Smooth muscle cell (in vitro differentiated cells): ENCODE data around the gene SLC45A3. TPM values are rescaled to one million over a fixed set of nuclear protein-coding genes. Genes with fewer than 3 reads are reported as not detected.

ENCODE experiments used
- DNase-seq: peaks from one replicate; lab custom pipeline; 2025; ENCODE audit not compliant: unreplicated experiment; lab: John Stamatoyannopoulos, UW
- H2AFZ ChIP-seq: fragments of 200-600 bp; sonication (generic); 2 replicates; pipeline ENCODE4 v1.6.0; 2016; ENCODE audit warnings: antibody characterized with exemption, low read depth, mild to moderate bottlenecking
- H3F3A ChIP-seq: fragments of 200-600 bp; sonication (generic); 2 replicates; pipeline ENCODE4 v1.6.0; 2017; ENCODE audit warnings: antibody characterized with exemption, low read depth
- H3K27ac ChIP-seq: fragments of 200-600 bp; sonication (generic); 2 replicates; pipeline ENCODE4 v1.5.1; 2016; ENCODE audit warnings: low read depth, mild to moderate bottlenecking
- H3K27me3 ChIP-seq: fragments of 200-600 bp; sonication (generic); 2 replicates; pipeline ENCODE4 v1.6.1; 2016; ENCODE audit warnings: low read depth, mild to moderate bottlenecking
- H3K36me3 ChIP-seq: fragments of 200-600 bp; sonication (generic); 2 replicates; pipeline ENCODE4 v1.5.1; 2016; ENCODE audit warnings: low read depth
- H3K4me1 ChIP-seq: fragments of 200-600 bp; sonication (generic); 2 replicates; pipeline ENCODE4 v1.5.1; 2016; ENCODE audit warnings: low read depth
- H3K4me2 ChIP-seq: fragments of 200-600 bp; sonication (generic); 2 replicates; pipeline ENCODE4 v1.6.0; 2016; ENCODE audit warnings: mild to moderate bottlenecking
- H3K4me3 ChIP-seq: fragments of 200-600 bp; sonication (generic); 2 replicates; pipeline ENCODE4 v1.5.1; 2016; ENCODE audit warnings: mild to moderate bottlenecking
- H3K79me2 ChIP-seq: fragments of 200-600 bp; sonication (generic); 2 replicates; pipeline ENCODE4 v1.6.0; 2016; ENCODE audit warnings: low read depth, mild to moderate bottlenecking
- H3K9ac ChIP-seq: fragments of 200-600 bp; sonication (generic); 2 replicates; pipeline ENCODE4 v1.6.0; 2016; ENCODE audit warnings: low read depth
- H3K9me3 ChIP-seq: fragments of 200-600 bp; sonication (generic); replicated peaks from 2 replicates; pipeline ENCODE4 v1.5.1; 2016; ENCODE audit warnings: low read depth
- H4K20me1 ChIP-seq: fragments of 200-600 bp; sonication (generic); 2 replicates; pipeline ENCODE4 v1.6.0; 2016; ENCODE audit warnings: low read depth
- WGBS: methylation state at CpG from one replicate; pipeline ENCODE4 v1.1.7; 2016; ENCODE audit warnings: low lambda C conversion rate; 5-methylcytosine and 5-hydroxymethylcytosine counted together
- polyA plus RNA-seq: library from polyadenylated mRNA; unstranded; fragments of >200 nt; fragmentation: Nextera tagmentation; extraction: Ambion mirVana; gene quantifications from 2 replicates; pipeline ENCODE4 v1.2.1, GENCODE V29; 2016
- total RNA-seq: library from RNA; depleted of rRNA; stranded (reverse); fragments of >200 nt; gene quantifications from 2 replicates; pipeline ENCODE4 v1.2.3, GENCODE V29; 2014
- TF ChIP-seq, protein P1 (sequence below): fragments of 200-600 bp; sonication (generic); IDR thresholded peaks from 2 replicates; pipeline ENCODE4 v1.5.1; 2017; ENCODE audit warnings: borderline replicate concordance, mild to moderate bottlenecking, antibody characterized with exemption; ENCODE audit not compliant: insufficient read depth, poor library complexity, severe bottlenecking

SLC45A3 gene
- total and polyA plus RNA-seq, 2 experiments from 2014 or later: 3.1 to 4.9 TPM

DNA sequence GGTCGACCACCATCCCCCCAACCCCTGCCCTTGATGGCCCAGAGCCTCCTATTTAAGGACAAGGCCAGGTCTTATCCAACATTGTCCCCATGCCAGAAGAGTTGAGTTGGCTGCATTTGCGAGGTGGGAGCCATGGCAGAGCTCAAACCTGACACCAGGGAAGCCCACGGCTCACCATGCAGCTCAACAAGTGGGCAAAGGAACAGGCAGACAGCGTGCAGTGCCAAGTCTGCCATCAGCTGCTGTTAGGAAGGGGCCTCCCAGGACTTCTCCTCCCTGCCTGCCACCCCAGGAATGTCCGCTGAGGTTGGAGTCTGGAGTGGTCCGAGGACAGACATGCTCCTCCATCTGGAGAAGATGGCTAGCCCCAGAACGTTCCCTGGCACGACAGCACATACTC is 19.9 kb downstream of the SLC45A3 start:
- Histone ChIP-seq H4K20me1 (peaks cover 4% of the 10 kb centered on the region), H3K4me2 (no peak overlapping the region), H2AFZ (no peak overlapping the region), H3K27me3 (no peaks in the 10 kb centered on the region), H3K9me3 (no peaks in the 10 kb centered on the region), H3K4me1 (peaks cover 6% of the 10 kb centered on the region), H3F3A (no peaks in the 10 kb centered on the region), H3K36me3 (no peaks in the 10 kb centered on the region), H3K9ac (no peak overlapping the region), H3K4me3 (no peak overlapping the region), H3K79me2 (no peaks in the 10 kb centered on the region), H3K27ac (no peak overlapping the region)
- TF ChIP-seq, protein P1, sequence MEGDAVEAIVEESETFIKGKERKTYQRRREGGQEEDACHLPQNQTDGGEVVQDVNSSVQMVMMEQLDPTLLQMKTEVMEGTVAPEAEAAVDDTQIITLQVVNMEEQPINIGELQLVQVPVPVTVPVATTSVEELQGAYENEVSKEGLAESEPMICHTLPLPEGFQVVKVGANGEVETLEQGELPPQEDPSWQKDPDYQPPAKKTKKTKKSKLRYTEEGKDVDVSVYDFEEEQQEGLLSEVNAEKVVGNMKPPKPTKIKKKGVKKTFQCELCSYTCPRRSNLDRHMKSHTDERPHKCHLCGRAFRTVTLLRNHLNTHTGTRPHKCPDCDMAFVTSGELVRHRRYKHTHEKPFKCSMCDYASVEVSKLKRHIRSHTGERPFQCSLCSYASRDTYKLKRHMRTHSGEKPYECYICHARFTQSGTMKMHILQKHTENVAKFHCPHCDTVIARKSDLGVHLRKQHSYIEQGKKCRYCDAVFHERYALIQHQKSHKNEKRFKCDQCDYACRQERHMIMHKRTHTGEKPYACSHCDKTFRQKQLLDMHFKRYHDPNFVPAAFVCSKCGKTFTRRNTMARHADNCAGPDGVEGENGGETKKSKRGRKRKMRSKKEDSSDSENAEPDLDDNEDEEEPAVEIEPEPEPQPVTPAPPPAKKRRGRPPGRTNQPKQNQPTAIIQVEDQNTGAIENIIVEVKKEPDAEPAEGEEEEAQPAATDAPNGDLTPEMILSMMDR: no peak
- no peak for DNase-seq
- 82% methylated on average over 8 of the region's 8 CpGs for WGBS

DNA sequence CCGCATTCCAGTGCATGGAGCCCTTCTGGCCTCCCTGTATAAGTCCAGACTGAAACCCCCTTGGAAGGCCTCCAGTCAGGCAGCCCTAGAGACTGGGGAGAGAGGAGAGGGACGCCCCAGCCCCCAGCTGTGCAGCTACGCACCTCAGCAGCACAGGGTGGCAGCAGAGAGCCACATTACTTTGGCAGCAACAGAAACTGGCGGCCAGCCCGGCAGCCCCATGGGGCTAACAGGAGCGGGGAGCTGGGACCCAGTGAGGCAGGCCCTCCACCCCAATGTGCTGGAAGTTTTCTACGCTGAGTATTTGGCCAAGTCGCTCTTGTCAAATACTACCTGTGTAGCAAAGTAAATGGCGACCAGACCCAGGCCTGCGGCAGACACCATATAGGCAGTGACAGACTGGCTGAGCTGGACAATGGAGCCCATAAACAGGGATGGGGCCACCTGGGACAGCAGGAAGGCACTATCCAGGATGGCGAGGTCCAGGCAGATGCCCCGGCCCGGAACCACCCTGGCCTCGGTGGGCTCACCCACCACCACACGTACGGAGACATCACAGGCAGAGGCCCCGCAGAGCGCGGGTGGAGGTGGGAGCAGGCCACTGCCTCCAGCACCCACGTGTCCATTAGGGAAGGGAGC is 21.2 kb downstream of the SLC45A3 start:
- Histone ChIP-seq H3K79me2 (no peaks in the 10 kb centered on the region), H3K36me3 (no peaks in the 10 kb centered on the region), H3K27me3 (no peaks in the 10 kb centered on the region), H3K9me3 (no peaks in the 10 kb centered on the region), H2AFZ (no peak overlapping the region), H3K4me2 (no peak overlapping the region), H3F3A (no peaks in the 10 kb centered on the region), H3K4me1 (peaks cover 6% of the 10 kb centered on the region), H4K20me1 (no peaks in the 10 kb centered on the region), H3K27ac (no peak overlapping the region), H3K9ac (no peak overlapping the region), H3K4me3 (no peak overlapping the region)
- WGBS: 66% methylated on average over 20 of the region's 20 CpGs
- TF ChIP-seq, protein P1: peak; percentile 73
- DNase-seq: peak; percentile 32

DNA sequence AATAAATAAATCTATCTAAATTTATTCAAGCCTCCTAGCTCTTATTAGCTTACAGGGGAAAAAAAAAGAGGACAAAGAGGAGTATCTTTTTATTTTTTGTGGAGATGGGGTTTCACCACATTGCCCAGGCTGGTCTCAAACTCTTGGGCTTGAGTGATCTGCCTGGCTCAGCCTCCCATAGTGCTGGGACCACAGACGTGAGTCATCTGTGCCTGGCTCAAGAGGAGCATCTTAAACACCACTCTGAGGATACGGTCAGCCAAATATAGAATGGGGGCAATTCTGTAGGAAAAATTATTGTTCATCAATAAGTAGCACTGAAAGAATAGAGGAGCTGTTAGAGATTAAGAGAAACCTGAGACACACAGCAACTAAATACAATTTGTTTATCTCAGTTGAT is 24.1 kb downstream of the SLC45A3 start:
- Histone ChIP-seq H3K9ac (no peak overlapping the region), H3K4me1 (peaks cover 1% of the 10 kb centered on the region), H3K27me3 (no peaks in the 10 kb centered on the region), H3K4me2 (no peak overlapping the region), H3K4me3 (no peak overlapping the region), H4K20me1 (no peaks in the 10 kb centered on the region), H2AFZ (no peak overlapping the region), H3K9me3 (no peaks in the 10 kb centered on the region), H3K27ac (no peak overlapping the region), H3K36me3 (no peaks in the 10 kb centered on the region), H3F3A (no peaks in the 10 kb centered on the region), H3K79me2 (no peaks in the 10 kb centered on the region)
- WGBS: 34% methylated on average over 2 of the region's 2 CpGs
- TF ChIP-seq, protein P1: no peak
- no peak for DNase-seq

DNA sequence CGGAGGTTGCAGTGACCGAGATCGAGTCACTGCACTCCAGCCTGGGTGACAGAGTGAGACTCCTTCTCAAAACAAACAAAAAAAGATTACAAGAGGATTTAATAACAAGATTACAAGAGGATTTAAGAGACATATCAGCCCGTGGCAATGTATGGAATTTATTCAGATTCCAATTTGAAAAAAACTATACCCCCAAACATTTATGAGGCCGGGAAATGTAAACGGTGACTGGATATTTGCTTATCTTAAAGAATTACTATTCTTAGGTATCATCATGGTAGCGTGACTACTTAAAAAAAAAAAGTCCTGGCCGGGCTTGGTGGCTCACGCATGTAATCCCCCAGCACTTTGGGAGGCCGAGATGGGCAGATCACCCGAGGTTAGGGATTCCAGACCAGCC is 27.3 kb downstream of the SLC45A3 start:
- DNase-seq: no peak
- TF ChIP-seq, protein P1: no peak
- no peak overlapping the region for H3K4me2 ChIP-seq
- H3K4me3 ChIP-seq: no peak overlapping the region
- H3K27me3 ChIP-seq: no peaks in the 10 kb centered on the region
- H3K27ac ChIP-seq: no peak overlapping the region
- no peaks in the 10 kb centered on the region for H3F3A ChIP-seq
- whole genome bisulfite sequencing: 34% methylated on average over 11 of the region's 11 CpGs
- H3K9me3 ChIP-seq: no peaks in the 10 kb centered on the region
- H3K4me1 ChIP-seq: no peaks in the 10 kb centered on the region
- H3K79me2 ChIP-seq: no peaks in the 10 kb centered on the region
- H4K20me1 ChIP-seq: no peaks in the 10 kb centered on the region
- no peaks in the 10 kb centered on the region for H3K36me3 ChIP-seq
- H3K9ac ChIP-seq: no peak overlapping the region
- H2AFZ ChIP-seq: no peak overlapping the region
